ENCODE data around the gene KIAA1755.
A peak's percentile ranks its signal among the peaks of the same experiment; 100 is the strongest.

KIAA1755 gene

DNA sequence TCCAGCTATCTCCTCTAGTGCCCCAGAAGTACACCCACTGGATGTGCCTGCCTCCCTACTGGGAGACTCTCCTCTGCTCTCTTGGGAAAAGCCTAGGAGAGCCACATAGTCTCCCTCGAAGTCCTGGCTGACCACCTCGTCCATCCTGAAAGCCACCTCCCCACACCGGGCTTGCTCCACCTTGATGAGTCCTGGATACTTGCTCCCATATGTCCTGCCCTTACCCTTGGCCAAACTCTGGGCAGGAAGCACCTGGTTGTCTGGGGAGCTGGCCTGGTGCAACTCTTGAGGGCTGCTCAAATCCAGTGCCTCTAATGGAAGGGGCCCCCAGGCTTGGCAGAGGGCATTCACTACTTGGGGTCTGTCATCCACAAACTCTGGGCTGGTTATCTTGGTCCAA lies 19.3 kb downstream of the KIAA1755 start:
- DNase-seq (ENCODE audit: low read depth in 2 of 2), result no peak

DNA sequence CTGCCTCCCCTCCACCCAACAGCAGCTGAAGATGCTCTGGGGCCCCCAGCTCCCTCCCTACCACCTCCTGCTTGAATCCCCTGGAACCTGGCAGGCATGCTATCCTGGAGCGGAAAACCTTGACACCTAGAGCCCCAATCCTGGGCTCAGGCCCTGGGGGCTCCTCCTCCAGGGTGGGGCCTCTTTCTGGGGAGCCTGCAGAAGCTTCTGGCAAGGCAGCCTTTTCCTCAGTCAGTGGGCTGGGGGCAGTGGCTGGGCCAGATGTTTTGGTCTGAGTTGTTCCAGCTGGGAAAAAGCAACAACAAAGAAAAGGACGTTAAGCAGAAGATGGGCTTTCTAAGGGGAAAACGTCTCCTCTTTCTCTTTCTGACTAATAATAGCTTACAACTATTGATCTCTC lies 21.1 kb downstream of the KIAA1755 start:
- no peak for DNase-seq (ENCODE audit: low read depth in 2 of 2)

DNA sequence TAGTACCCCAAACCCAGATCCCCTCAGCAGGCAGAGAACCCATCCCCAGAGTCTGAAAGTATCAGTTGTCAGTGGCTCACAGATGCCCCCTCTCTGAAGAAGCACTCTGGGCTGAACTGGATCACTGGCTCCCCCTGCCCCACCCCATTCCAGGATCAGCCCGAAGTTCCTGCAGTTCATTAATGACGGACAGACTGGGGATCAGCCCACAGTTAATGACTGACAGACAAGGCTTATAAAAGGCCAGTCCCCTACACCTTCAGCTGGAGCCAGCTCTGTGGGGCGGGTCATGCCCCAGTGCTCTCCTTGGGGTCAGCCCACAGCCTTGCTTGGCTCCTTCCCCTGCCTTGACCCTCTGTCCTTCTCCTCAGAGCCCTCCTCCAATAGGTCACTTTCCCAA lies 21.7 kb downstream of the KIAA1755 start:
- no peak for DNase-seq (ENCODE audit: low read depth in 2 of 2)

DNA sequence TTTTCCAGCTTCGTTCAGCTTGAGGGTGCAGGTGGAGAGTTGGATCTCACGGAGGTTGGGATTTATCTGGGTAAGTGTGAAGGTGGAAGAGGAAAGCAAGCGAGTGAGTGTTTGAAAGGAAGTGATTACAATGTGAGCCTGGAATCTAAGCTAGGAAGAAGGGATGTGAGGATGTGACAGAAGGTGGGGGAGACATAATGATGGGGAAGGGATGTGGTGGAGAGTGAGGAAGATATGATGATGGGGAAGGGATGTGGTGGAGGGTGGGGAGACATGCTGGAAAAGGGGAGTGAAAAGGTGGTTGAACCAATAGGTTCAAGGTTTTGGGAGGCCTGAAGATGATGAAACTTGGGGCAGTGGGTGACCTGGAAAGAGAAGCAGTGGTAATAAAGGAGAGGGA lies 23.2 kb downstream of the KIAA1755 start:
- no peak for DNase-seq (ENCODE audit: low read depth in 2 of 2)

DNA sequence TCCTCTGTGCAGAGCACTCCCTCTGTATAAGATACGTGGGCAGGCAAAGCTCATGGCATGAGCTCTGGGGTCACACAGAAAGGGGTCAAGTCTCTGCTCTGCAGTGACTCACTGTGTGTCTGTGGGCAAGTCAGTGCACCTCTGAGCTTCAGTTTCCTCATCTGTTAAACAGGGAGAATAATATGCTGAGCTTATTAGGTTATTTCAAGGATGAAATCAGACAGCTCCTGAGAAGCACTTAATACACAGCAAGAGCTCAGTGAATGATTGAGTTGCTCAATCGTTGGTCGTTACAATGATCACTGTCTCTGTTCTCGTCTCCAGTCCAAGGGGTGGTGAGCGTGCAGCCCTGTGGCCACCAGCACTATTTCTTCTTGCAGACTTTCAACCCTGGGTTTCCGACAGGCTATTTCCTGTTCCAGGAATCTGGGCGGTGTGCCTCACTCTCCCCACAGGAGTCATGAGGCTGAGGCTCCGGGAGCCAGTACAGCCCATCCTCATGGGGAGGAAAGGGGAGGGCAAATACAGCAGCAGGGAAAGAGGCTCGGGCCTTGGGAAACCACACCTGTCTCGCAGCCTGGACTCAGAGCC lies 28.9 kb downstream of the KIAA1755 start:
- DNase-seq (ENCODE audit: low read depth in 2 of 2), result no peak

DNA sequence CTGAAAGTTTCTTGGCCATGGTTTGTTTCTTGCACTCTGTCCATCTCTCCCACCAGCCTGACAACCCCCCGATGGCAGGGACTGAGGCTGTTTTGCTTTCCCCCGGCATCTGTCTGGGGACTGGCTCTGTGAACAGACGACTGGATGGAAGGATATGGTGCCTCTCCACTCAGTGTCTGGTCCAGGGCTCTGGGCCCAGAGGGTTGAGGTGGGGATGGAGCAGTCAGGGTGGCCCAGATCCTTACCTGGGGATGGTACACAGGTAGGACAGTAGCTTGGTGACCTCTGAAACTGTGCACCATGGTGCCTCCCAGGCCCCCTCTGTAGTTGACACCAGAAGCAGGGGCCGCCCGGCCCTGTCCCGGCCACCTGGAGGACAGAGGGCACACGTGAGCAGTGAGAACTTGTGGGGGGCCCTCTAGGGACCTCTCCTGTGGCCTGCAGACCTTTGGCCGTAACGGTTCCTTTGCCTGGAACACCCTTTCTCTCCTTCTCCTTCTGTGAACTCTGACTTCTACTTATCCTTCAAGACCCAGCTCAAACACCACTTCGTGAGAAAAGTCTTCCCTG lies 29.5 kb downstream of the KIAA1755 start:
- no peak for DNase-seq (ENCODE audit: low read depth in 2 of 2)

DNA sequence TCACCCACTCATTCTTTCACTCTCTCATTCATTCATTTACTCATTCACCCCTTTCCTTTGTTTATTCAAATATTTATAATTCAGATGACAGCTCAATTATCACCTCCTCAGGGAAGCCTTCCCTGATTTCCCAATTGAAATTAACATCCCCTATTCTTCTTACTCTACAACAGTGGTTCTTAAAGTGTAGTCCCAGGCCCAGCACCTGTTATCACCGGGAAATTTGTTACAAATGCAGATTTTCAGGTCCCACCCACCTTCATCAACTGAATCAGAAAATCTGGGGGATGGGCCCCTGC lies 30.3 kb downstream of the KIAA1755 start:
- DNase-seq (ENCODE audit: low read depth in 2 of 2), result no peak

DNA sequence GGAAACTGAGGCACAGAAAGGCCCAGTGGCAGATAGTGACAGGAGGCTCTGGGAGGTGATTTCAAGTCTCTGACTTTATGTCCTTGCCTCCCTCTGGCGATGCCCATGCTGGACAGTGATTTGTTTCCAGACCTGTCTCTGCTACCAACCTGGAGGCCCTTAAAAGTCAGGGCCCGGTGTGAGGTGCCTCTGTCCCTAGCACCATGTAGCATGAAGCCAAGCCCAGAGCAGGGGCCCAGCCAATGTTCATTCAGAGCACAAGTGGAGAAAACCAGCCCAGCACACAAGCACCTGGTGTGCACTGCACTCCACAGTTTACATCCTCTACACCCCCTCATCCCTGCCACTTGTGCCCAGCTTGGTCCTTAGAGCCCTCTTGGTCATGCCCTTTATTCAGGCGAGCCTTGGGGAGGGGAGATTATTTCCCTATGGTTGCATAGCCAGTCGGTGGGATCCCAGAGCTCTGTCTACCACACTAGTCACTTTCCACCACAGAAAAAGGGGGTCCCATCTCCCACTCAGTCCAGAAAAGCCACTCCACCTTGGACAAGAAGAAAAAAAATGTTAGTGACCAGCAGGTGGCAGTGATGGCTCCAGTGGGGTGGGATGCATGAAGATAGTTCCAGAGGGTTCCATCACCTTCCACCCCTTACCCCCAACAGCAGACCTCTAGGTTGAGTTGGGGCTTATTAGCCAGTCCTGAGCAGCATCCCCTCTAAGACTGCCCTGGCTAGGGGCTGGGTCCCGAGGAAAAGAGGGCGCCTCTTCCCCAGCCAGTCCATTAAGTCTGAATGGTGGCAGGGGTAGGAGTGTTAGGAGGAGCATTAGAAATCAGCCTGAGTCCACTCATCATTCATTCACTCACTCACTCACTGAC lies 30.9 kb downstream of the KIAA1755 start:
- DNase-seq (ENCODE audit: low read depth in 2 of 2), result no peak

DNA sequence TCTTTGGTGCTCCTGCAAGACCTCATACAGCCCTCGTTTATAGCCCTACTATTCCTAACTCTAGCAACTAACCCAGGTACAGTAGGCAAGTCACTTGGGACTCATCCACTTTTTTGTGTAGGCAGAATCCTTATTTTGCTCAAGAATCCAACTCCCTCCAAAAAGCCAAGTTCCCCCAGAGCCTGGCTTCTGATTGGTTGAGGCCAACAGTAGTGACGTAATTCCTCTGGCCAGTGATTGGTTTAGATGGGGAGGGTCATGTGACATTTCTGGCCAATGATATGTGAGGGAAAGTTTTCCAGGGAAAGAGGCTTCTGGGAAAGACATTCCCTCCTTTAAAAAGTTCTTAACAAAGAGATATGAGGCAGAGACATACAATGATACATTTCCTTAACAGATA lies 32.1 kb downstream of the KIAA1755 start:
- no peak for DNase-seq (ENCODE audit: low read depth in 2 of 2)

DNA sequence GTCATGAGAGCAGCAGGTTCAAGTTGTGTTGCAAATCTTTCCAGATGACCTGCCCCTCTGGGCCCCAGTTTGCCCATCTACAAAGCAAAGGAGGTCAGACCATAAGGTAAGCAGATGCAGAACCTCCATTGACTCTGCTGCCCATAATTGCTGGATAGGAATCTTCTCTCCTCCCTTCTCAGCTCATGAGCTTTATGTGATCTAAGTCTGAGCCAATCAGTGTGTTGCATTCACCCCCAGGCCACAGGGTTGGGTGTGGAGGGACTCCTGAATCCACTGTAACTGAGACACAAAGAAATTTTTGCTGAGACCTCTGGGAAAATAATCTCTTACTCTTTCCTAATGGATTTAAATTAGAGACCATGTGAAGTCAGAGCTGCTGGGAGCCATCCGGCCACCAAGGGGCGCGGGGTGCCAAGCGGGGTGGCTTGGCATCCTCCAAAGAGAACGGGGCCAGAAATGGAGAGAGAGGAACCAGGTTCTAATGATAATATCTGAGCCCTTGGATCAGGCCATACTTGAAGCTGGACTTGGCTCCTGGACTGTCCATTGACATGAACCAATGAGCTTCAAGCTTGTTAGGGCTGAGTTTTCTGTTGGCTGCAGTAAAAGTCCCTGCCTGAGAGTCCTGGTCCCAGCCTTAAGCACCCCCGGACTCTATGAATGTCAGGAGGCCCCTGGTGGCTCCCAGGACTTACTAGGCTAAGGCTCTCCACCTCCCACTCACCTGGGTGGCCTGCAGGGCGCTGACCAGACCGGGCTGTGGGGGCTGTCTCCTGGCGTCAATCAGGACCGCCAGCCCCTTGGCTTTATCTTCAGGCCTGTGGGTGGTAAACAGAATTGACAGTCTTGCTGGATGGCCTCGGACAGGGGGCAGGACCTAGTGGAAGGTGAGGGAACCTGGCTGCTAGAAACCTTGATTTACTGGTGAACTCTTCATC lies 32.8 kb downstream of the KIAA1755 start:
- DNase-seq (ENCODE audit: low read depth in 2 of 2), result no peak

DNA sequence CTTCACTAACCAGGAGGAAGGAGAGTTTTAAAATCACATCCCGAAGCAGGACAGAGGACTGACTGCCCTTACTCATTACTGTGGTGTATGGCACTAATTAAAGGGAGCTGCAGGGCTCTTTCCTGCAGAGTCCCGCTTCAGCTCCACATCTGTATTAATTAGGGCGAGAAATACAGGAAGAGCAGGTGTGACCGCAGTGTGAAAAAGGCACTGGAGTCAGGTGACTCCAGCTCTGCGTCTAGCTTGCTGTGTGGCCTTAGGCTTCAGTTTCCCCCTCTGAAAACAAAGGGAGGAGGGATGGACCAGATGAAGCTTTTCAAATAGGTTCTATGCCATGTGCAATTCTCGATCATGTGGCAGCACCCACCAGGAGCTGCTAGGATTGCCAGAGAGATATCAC lies 34.0 kb downstream of the KIAA1755 start:
- no peak for DNase-seq (ENCODE audit: low read depth in 2 of 2)

DNA sequence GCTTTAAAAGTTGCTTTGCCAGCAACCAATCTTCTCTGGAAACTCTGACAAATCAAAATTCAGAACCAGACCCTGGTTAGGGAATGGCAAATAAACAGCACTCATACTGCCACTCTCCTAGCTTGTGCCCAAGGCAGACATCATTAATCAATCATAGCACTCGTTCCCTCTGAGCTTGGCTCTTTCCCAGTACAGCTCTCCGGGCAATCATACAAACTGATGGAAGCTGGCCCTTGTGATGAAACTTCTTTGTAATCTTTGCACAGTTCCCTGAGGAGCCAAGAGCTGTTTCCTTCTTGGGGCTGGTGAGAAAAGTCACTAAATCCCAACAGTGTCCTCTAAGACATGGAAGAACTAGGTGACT lies 34.7 kb downstream of the KIAA1755 start:
- DNase-seq (ENCODE audit: low read depth in 2 of 2), result no peak

DNA sequence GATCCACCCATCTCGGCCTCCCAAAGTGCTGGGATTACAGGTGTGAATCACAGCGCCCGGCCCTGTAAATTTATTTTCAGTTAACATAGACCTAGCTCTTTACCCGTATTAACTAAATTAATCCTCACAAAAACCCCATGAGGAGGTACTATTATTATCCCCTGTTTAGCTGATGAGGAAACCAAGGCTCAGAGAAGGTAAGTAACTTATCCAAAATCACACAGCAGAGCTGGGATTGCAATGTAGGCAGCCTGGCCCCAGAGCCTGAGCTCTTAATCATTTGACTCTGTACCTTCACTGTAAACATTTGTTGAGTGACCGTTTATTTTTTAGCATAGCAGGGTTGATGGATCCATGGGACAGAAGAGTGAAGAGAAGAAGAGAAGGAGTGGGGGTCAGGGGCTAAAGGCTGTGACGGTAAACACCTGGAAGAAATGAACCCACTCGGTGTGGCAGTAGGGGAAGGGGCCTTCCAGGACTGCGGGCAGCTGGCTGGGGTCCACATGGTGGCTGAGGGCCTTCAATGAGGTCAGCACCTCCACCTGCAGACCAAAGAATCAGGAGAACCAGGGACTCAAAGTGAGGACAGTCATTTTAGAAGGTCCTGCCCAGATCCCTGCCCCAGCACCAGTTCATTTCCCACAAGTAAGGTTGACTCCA lies 35.2 kb downstream of the KIAA1755 start:
- DNase-seq (ENCODE audit: low read depth in 2 of 2), result no peak

DNA sequence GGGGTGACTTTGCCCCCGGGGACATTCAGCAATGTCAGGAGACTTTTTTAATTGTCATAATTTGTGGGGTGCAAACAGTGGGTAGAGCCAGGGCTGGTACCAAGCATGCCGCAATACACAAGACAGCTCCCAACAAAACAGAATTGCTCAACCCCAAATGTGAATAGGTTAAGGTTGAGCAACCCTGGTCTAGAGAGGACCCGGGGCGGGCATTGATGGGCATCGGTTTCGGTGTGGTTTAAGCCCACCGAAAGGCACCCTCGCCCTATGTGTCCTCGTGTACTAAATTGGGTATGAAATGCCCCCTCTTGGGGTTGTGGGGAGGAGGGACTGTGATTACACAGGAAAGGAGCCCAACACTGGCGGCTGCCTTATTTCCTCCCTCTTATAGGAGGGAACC lies 36.0 kb downstream of the KIAA1755 start:
- no peak for DNase-seq (ENCODE audit: low read depth in 2 of 2)

DNA sequence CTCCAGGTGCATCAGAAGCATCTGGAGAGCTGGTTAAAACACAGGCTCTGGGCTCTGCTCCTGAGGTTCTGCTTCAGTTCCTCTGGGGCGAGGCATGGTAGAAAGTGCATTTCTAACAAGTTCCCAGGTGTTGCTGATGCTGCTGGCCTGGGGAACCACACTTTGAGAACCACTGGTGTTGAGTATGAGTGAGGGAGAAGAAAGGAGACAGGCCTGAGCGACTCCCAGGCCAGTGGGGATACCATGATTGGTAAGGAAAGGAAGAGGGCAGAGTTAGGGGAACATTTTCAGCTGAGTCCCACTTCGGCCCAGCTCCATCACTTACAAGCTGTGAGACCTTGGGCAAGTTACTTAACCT lies 36.8 kb downstream of the KIAA1755 start:
- DNase-seq (ENCODE audit: low read depth in 2 of 2), result no peak

DNA sequence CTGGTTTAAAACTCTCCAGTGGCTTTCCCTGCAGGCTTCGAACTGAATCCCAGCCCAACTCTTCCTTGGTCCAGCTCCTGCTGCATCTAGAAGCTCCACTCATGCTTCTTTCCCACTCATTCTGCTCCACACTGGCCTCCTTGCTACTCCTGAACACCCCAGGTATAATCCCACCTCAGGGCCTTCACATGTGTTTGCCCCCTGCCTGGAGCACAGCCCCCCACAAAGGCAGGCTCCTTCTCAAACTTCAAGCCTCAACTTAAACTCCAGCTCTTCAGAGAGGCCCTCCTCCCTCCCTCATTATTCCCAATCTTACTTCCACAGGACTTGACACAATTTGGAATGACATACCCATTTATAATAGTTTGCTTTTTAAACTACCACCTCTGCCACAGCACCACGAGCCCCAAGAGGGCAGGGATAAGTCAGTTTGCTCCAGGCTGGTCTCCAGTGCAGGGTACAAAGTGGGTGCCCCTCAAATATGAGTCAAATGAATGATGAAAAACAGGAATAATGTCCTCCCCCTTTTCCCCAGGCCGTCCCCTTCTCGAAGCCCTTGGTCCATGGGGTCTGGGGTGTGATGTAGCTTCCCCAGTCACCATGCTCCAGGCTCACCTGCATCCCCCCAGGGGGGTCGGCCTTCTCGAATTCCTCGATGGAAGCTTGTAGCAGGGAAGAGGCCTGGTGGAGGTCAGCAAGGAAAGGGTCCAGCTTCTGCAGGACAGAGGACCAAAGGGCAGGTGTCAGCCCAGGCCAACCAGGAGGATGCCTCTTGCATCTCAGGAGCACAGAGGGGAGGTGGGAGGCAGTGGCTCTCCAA lies 37.4 kb downstream of the KIAA1755 start:
- no peak for DNase-seq (ENCODE audit: low read depth in 2 of 2)

DNA sequence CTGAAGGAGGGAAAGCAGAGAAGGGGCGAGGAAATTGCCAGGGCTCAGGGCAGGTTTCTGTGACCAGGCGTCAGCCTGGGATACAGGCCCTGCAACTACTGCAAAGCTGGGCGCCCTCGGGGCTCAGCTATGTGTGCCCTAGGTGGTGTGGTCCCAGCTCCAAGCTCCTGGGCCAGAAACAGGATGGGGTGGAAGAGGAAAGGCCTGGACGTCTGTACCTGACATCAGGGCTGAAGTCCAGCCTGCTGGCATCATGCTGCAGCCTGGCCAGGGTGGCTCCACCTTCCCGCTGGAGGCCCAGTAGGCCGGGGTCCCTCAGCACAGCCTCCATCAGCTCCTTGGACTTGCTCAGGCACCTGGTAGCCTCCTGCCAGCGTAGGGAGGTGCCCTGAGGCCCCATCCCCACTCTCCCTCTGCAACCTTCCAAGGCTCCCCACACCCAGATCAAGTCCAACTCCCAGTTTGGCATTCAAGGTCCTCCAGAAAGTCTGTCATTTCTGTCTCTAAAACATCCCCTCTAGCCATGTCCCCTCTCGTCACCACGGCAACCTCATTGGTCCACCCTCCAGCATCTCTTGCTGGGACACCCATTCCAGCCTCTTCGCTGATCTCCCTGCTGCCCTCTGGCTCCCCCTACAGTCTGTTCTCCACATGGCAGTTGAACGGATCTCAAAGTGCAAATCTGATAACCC lies 38.2 kb downstream of the KIAA1755 start:
- DNase-seq (ENCODE audit: low read depth in 2 of 2), result peak in 1 of 2 experiments; percentile 62

DNA sequence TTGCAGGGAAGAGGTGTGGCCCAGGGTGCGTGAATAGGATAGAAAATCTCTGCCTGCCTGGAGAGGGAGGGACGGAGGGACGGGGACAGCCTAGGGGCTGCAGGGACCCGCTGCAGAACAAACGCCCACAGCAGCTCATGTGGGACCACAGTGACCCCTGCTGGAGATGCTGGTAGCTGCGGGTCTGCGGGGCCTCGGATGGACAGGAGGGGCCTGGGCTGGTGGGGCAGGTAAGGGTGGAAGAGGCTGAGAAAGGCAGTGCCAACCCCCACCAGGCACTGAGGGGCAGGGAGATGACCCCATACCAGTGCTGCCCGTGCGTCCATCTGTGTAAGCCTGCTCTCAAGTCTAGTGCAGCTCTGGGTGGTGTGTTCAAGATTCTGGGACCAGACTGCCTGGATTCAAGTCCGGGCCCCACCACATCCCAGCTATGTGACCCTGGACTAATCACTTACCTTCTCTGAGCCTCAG lies 39.4 kb downstream of the KIAA1755 start:
- DNase-seq (ENCODE audit: low read depth in 2 of 2), result peak; percentile 36 to 67

DNA sequence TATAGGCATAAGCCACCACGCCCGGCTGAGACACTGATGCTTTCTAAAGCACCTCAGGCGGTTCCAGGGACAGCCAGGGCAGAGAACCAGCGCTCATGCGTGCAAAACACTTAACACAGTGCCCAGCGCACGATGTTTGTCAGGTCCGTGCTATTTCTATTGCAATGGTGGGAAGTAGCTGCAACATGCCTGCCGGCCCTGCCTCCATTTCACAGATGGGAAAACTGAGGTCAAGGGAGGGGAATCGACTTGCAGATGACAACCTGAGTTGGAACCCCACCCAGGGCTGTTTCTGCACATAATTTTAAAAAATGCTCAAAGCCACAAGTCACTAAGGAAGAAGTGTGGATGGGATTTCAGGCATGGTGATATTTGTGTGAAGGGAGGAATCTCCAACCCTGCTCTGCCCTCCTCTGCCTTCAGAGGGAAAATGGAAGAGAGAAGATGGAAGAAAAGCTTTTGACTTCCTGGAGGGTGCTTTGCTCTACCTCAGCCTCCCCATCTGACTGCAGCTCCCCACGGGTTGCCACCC lies 39.9 kb downstream of the KIAA1755 start:
- no peak for DNase-seq (ENCODE audit: low read depth in 2 of 2)
